GM10266 (cell line): ENCODE data around the gene PRKCA.

ENCODE experiments used
- DNase-seq: peaks from one replicate; pipeline ENCODE4 v3.0.0; 2012; ENCODE audit errors: extremely low spot score
- CTCF ChIP-seq: IDR thresholded peaks from 2 replicates; pipeline ENCODE4 v1.5.1; 2012; ENCODE audit warnings: mild to moderate bottlenecking, low read depth; ENCODE audit not compliant: control insufficient read depth, insufficient read depth; ENCODE audit errors: missing control alignments

PRKCA gene

DNA sequence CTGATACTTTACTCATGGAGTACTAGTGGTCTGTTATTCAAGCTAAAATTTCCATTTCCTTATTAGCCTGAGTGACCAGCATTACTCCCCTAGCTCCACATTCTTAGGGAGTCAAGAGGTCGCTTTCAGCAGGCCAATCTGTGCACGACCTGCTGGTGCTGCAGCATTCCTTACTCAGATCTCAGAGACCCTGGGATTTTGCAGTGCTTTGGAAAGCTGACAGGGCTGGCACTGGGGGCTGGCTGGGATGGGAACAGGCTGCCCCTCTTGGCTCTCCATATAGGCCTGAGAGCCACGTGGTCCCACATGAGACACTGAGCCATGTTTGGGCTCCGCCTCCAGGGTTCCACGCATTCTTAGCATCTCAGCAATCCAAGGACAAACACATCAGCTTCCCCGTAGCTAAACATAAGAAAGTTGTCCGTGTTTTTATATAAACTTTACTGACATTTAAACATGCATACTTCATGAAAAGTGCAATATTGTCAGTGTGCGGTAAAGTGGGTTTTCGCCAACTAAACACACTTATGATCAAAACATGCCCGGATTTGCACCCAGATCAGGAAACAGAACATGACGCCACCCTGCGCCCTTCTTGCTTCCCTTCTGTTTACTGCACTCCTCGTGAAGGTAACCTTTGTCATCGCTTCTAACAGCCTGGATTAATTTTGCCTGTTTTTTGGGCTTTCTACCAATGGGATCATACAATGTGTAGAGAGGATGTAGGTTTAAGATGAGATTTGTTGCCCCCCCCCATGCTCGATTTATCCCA lies 278.0 kb downstream of the PRKCA start:
- DNase-seq: no peak
- TF ChIP-seq CTCF: no peak

DNA sequence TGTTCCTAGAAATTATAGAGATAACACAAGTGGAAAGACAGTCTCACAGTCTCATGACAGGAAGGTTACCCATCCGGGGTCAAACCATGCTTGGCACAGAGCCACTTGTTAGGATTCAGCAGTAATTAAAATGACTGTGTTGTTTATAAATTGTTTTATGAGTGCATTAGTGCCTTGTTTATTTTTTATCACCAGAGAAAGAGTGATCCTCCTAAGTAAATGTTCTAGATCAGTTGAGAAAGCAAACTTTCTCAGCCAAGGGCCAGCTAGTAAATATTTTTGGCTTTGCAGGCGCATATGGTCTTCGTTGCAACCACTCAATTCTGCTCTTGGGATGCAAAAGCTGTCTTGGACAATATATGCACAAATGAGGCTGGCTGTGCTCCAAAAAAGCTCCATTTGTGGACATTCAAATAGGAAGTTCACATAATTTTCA lies 278.6 kb downstream of the PRKCA start:
- TF ChIP-seq CTCF: no peak
- DNase-seq: no peak

DNA sequence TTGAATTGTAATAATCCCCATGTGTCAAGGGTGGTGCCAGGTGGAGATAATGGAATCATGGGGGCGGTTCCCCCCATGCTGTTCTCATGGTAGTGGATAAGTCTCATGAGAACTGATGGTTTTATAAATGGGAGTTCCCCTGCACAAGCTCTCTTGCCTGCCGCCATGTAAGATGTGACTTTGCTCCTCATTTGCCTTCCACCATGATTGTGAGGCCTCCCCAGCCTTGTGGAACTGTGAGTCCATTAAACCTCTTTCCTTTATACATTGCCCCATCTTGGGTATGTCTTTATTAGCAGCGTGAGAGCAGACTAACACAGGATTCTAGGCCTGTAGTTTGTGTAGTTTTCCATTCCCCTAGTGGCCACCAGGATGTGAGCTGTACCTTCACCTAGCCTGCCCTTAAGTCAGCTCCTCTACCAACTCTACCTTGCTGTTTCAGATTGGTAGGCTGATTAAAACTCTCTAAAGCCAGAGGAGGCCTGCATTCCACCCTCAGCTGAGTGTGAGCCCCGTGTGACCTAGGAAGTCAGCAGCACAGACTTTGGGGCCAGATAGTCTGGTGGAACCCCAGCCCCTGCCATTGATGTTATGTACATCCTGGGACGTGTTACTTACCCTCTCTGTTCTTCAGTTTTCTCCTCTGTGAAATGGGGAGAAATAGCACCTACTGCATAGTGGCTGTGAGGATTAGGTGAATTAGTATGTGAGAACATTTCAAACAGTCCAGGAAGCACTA lies 280.1 kb downstream of the PRKCA start:
- no peak for TF ChIP-seq CTCF
- DNase-seq: no peak

- no peak for TF ChIP-seq CTCF
Observed at GRCh38 chr17:66583112-66583748, 280.8 kb downstream of the PRKCA start.

DNA sequence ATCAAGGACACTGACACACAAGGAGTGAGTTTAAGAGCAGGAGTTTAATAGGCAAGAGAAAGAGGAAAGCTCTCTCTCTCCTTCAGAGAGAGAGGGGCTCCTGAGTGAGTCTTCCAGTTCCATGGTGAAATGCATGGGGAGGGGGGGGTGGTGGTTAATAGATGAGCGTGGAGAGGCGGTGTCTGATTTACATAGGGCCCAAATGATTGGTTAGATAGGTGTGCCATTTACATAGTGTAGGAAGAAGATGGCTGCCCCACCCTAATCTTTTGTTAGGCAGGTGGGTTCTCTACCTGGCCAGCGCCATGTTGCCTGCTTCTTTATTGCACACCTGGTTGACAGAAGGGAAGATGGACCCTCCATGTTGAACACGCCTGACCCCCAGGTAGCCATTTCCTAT lies 282.5 kb downstream of the PRKCA start:
- DNase-seq: no peak
- no peak for TF ChIP-seq CTCF

More at GRCh38 chr17:66583112-66583748, 280.8 kb downstream of the PRKCA start:
- DNase-seq: no peak

- TF ChIP-seq CTCF: no peak
- DNase-seq: no peak
Observed at GRCh38 chr17:66585472-66585871, 283.1 kb downstream of the PRKCA start.

GRCh38 chr17:66589892-66590291 lies 287.5 kb downstream of the PRKCA start:
- TF ChIP-seq CTCF: no peak
- DNase-seq: no peak
